ENCODE data around the gene ZFHX3.

Gene ZFHX3

DNA sequence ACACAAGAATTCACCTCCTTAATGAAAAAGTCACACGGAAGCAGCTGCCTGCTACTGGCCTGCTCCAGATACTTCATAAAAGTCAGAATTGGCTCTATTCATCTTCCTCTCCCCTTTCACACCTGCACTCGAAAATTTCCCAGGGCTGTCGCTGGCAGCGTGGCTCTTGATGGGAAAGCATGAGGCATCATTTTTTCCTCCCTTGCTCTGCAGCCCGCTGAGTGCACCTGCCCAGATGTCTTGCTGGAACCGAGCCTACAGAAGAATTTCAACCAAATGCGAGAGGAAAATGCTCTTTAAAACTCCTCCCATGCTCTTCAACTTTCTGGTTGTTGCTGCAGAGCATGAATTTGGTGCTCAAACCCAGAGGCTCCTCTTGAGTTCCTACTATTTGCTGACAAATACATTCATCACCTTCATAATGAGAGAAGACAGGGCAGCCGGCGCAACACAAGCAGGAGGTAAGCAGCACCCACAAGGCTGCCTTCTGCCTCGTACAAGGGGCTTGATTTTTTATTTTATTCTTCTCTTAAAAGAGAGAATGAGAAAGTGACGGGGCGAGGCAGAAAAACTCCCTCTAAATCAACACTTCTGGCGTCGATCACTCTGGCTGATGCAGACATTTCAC is 146.8 kb downstream of the ZFHX3 start:
- no peak for DNase-seq (ENCODE audit: low read depth)

DNA sequence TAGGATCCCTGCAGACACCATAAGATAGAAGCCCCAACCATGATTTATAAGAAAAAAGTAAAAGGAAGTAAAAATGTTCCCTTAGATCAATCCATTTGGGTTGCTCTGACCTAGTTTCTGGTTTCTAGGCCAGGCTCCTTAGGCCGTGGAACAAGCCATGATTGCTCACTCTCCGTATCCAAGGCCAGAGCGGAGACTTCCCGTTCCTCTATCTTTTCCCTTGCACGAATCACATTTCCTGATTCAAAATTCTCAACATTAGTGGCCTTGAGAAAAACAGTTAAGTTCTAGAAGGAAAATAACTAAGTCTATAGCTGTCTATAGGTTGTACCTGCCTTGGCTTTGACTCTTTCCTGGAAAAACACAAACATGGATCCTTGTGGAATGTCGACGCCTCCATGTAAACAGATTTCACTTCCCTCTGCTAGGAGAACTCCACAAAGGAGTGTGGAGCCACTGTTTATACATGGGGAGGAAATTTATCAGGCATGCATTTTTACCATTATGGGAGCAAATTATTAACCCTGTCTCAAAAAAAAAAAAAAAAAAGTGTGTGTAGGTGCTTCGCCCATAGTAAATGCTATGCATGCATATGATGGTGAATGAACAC is 149.6 kb downstream of the ZFHX3 start:
- DNase-seq (ENCODE audit: low read depth) = no peak

DNA sequence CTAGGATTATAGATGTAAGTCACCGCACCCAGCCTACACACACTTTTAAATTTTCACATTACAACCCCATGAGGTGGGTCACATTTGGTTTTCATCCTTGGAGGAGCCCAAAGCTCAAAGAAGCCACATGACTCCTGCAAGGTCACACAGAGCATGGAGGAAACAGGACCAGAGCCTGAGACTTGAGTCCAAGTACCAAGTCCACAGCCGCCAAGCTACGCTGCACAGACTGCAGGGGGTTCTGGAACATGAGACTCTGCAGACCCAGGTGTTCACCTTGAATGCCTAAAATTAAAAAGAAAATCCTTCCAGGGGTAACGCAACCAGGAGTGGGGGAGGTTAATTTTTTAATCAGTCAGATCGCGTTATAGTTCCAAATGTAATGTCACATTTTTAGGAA is 150.2 kb downstream of the ZFHX3 start:
- DNase-seq (ENCODE audit: low read depth) = no peak

DNA sequence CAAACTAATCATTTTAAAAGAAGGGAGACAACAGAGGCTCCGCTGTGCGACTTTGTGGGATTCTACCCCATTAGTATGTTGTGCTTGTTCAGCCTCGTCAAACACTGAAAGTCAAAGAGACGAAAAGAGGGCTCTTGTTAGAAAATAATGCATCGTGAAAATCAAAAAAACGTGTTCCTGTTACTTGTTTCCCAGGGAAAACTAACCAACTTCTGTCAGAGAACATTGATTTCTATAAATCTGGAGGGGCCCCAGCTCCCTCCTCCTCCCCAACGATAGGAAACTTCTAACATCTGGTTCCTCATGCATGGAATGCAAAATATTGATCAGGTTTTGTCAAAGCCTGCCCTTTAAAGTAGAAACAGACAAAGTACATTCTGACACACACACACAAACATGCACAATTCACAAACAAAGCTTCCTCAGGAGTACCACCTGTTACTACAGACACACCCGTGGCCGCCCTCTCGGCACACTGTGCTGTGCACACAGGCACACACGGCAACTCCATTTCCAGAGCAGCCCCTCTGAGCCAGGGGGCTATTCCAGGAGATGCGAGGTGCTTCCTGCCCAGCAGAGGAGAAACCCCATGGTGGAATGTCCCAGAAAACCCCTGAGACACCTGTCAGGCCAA is 151.3 kb downstream of the ZFHX3 start:
- DNase-seq (ENCODE audit: low read depth) = no peak

DNA sequence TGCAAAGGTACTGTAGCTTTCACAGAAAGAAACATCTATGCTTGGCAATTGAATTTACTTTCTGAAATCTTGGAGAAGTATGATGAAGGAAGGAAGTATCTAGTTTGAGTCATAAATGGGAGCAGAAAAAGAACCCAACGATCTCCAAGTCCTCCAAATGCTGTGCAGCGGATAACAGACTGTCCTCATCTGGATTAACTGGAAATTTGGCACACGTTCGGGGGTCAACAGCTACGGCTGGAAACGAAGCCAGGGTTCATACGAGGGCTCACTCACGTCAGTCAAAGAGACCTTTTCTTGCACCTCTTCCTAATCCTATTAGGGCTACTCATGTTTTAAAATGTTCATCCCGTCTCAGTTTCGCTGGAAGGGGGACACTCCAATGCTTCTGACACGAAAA is 152.0 kb downstream of the ZFHX3 start:
- DNase-seq (ENCODE audit: low read depth) = no peak

DNA sequence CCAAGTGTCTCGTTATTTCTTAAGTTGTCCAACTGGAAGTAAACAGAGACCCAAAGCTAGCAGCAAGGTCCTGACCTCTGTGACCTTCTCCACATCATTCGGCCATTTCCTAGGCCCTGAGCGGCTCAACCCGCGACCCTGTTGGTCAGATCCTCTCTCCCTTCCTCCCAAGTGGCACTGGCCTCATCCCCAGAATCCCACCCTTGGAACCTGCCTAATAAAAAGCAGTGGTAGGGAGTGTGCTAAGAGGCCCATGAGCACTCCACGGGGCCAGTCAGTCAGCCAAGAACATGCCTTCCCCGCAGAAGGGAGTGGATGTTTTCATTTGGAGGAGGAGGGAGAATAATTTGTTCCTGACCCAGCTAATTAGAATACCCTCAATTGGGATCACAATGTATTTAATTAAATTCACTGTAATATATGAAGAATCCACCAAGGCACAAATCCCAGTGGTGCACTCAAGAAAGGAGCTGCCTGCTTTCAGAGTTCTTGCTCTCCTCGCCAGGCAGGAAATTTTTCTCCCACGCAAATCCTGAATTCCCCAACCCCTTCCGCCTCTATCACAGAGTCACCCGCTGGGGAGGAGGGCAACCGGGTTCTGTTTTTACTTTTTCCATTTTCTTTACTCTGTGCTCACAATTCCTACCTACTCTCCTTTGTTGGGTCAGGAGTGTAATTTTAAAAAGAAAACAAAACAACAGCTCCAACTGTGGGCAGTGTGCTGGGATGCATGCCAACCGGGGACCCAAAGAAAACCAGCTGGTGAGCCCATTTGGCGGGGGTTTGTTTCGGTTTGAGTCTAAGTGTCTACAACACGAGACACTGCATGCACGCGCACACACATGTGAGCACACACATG is 153.4 kb downstream of the ZFHX3 start:
- no peak for DNase-seq (ENCODE audit: low read depth)

DNA sequence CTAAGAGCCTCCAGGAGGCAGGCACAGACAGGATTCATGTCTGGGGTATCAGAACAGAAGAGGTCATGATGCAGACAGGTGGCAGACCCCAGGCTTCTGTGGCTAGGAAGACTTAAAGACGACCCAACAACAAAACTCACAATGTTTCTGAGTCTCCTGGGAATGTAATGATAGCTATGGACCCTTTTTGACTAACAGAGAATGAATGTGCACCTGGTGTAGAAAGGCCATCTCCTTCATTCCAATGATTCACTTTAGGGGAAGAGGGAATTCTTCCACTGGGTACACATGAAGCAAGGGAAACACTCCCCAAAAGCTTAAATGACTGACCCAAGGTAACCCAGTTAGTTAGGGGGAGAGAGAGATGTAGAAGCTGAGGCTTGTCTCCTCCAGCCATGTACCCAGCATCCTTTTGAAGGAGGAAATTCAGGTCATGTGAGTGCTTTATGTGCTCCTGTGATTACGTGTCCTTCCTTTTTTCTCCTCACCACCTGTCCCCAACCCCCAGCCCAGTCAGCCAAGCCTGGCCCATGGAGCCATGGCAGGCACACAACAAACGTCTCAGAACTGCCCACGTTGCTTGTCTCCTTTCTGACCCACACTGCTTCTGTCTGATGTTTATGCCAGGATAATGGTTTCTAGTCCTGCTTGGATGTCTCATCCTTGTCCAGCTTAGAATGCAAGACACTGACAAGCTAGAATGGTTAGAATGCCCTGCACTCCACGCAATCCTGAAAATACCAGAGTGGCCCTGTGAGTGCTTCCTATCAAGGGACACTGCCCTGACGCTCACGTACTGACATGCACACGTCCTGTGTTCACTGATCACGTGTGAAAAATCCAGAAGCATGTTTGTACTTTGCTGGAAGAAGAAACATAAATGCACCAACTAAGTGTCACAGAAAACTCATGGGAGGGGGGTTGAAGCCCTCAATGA is 156.4 kb downstream of the ZFHX3 start:
- no peak for DNase-seq (ENCODE audit: low read depth)

DNA sequence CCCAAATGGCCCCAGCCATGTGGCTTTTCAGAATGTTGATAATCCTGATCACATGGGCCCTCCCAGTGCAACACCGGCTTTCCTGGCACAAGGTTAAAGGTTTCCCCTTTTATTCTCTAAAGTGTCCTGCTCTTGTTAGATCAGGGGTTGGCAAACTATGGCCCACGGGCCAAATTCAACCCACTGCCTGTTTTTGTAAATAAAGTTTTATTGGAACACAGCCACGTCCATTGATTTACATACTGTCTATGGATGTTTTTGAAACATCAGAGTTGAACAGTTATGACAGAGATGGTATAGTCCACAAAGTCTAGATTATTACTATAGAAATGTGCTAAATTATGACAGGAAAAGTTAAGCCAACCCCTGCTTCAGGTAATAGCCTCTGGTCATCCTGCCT is 157.3 kb downstream of the ZFHX3 start:
- DNase-seq (ENCODE audit: low read depth) = no peak

DNA sequence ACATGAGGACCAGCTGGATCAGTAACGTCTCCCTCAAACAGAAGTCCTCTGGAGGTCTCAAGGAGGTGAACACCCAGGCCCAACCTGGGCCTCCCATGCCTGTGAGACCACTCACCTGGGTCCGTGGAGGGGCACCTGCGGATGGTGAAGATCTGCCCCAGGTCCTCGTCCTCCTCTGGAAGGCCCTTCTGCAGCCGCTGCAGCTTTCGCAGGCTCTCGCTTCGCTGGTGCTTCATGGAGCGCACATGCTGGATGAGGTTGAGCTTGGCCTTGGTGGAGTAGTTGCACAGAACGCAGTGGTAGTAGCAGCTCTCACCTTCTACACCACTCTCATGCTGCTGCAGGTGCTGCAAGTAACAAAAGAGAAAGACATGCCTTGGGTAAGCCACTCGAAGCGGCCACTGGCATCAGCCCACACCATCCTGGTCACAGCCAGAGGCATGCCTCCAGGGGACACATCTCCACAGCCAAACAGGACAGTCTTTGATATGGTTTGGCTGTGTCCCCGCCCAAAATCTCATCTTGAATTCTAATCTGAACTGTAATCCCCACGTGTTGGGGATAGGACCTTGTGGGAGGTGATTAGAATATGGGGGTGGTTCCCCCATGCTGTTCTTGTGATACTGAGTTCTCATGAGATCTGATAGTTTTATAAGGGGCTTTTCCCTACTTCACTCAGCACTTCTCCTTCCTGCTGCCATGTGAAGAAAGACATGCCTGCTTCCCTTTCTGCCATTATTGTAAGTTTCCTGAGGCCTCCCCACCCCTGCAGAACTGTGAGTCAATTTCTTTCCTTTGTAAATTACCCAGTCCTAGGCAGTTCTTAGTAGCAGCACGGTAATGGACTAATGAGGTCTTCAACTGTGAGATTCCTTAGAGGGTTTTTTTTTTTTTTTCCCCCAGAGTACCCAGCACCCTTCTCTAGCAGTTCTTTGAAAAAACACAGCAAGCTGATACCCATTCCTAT is 158.0 kb downstream of the ZFHX3 start:
- no peak for DNase-seq (ENCODE audit: low read depth)

DNA sequence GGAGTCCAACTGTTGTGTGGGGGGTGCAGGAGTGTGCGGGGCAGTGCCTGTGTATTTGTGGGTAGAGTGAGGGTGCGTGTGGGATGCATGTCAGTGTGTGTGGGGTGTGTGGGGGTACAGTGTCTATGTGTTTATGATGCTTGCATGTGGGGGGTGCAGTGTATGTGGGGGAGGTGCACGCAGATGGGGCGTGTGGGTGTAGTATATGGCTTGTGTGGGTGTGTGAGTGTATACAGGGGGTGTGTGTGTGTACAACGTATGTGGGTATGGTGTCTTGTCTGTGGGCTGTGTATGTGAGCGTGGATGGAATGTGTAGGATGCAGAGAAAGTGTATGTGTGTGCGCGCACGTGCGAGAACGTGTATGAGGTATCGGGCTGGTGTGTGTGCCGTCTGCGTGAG is 160.4 kb downstream of the ZFHX3 start:
- DNase-seq (ENCODE audit: low read depth) = no peak

DNA sequence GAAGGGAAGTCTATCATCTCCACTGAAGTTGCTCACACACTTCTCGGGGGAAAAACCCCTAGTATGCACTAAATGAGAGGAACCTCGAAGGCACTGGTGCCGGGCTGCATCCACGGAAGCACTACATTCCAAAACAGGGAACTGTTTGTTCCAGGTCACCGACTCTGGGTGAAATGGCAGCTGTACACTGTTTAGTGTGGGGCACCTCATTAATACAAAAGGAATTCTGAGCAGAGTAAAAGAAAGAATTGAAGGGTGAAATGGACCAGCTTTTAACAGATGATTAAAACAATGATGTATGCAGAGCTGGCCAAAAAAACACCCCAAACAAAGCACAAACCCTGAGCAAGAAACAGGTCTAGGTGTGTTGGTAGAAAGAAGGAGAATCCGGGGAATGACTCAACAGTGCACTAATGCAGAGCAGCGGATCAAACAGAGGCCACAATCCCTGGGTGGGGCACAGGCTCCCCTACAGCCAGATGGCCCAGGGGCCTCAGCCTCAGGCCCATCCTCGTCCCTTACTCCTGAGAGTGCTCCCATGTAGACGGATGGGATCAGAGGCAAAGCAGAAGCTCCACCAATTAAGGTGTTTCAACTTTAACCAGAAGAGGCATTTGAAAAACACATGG is 161.5 kb downstream of the ZFHX3 start:
- DNase-seq (ENCODE audit: low read depth) = no peak

DNA sequence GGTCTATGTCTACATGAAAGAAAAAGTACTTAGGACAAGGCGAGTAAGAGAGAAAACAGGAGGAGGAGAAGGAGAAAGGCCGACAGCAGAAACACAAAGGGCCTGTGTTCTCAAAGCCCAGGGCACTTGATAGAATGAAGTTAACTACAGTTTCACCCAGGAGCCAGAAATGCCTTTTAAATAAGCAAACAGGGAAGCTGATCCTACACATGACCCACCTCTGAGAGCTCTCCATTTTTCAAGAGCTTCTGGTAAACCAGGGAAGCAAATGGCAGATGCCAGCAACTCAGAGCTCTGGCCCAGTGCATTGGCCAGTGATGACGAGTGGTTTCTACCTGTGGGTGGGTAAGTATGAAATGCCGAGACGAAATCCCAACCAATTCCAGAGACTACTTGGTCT is 163.4 kb downstream of the ZFHX3 start:
- no peak for DNase-seq (ENCODE audit: low read depth)

DNA sequence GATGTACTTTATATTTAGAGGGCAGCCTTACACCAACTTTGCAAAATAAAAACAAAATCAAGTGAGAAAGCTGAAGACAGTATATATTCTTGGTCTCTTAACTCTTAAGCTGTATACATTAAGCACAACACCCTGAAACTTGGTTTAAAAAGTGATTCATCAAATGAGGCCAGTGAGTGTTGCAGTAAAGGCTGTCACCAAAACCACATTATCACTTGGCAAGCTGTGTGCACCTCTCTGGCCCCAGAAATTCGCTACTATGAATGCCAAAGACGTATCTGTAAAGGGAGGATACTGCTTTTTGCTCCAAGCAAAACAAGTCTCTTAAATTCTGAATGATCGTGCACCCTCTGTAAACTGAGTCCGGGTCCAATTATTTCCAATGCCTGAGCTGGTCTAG is 163.9 kb downstream of the ZFHX3 start:
- peak; percentile 11 for DNase-seq (ENCODE audit: low read depth)

DNA sequence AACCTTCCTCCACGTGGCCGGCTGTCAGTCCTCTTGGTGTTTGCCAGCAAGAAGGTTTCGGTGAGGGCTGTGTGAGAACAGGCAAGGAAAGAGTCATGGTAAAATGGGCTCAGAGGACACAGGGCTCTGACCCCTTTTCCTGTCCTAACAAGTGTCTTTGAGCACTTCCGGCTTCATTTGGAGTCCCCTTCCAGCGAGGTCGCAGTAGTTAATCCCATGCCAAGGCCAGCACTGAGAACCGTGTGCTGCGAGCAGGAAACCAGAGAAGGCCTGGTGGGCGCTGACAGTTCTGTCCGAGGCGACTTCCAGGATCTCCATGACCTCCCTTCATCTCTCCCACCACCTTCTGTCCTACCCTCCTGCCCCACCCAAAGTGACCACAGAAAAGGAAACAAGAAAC is 168.1 kb downstream of the ZFHX3 start:
- DNase-seq (ENCODE audit: low read depth) = no peak

DNA sequence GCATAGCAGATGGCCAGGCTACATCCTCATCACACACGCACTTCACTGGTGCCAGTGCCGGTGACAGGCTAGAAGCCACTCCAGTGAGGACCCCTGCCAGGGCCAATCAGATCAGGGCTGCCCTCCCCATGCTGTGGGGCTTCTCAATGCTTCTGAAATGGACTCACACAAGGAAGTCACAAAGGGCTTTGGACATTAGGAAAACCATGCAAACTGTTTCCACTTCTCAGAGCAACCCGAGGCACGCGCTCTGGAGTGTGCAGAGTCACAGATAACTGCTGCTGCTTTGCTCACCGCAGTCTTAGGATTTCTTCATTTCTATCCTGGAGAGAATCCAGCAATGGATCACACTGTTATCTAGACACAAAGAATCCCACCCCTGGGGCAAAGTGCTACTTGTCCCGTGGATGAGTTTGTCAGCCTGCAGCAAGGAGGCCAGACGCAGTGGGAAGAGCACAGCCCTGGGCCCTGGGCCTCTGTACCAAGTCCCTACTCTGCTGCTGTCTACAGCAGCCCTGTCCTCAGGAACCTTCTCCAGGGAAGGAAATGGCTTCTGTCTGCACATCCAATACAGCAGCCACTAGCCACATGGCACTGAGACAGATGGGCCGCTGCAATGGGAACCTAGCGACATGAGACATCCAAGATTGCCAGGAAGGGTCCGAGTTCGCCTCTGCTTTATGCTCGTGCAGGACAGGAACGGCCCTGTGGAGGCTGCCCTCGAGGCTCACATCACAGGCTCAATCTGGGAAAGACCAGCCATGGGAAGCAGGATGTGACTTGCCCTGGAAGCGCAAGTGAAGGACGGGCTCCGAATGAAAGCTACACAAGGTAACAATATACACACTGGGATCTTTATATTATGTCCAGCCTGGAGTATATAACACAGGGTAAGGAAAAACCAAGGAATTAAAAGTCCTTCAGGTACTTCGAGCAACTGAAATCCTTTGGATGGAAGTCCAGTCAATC is 169.3 kb downstream of the ZFHX3 start:
- peak; percentile 48 for DNase-seq (ENCODE audit: low read depth)

DNA sequence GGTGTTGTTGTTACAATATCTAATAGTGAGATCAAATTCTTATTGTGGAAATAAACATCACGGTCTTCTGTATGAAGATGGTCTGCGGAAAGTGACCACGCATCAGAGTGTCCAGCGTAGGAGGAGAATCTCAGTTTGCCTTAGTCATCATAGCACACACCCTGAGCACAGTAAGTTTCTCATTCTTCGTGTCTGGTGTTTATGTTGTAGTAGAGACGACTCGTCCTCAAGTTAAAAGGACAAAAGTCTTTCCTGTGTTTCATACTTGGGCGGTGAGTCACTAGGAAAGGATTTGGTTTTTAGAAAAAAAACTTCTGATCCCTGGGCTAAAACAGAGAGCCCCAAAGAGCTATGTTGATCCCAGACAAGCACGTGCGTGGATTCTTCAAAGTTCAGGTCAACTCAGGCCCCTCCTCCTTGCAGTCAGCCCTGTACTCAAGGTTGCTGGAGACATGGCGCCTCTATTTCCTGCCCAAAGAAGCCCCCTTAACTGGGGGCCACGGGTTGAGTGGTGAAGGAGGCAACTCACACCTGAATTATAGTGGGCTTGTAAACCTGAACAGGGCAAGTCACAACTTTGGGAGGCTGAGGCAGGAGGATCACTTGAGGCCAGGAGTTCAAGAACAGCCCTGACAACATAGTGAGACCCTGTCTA is 170.4 kb downstream of the ZFHX3 start:
- peak; percentile 73 for DNase-seq (ENCODE audit: low read depth)

DNA sequence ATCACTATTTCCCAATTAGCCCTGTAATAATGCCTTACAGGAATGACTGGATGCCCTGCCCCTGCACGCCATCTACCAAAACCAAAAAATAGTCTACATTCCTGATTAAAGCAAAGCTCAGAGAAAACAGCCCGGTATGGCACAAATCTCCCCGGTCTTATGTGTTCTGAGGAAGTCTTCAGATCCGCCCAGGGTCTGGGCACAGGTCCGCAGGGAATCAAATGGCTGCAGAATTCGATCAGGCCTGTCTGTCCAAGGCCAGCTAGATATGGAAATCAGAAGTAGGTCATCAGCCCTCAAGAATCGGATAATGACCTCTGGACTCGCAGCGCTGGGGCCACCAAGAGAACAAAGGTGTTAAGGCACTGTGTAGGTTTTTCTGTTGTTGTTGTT is 171.0 kb downstream of the ZFHX3 start:
- no peak for DNase-seq (ENCODE audit: low read depth)

DNA sequence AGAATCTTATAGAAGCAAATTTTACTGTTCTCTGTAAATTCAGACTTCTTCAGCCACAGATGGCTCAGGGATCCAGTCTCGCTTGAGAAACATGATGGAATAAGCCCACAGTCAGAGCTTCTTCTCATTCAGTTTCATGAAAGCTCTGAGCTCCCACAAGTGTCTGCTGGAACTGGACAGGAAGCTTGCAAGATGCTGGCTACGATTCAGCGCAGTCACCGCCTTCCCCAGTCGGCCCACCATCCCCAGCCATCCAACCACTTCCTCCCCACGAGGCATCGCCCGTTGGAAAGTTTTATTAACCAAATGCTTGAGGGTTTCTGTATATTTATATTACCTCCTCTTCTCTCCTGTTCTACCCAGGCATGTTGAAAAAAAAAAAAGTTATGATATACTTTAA is 171.7 kb downstream of the ZFHX3 start:
- peak; percentile 50 for DNase-seq (ENCODE audit: low read depth)

Measured in GM04504 (cell line).